ENCODE measurements around the gene IGF1R. TPM values are rescaled to one million over a fixed set of nuclear protein-coding genes. Genes with fewer than 3 reads are reported as not detected.

The IGF1R gene
- total RNA-seq, 1 experiment from 2014 or later, result 16.3 TPM

GRCh38 chr15:98703126-98703685 is 54.9 kb downstream of the IGF1R start:
- TF ChIP-seq, protein P1, sequence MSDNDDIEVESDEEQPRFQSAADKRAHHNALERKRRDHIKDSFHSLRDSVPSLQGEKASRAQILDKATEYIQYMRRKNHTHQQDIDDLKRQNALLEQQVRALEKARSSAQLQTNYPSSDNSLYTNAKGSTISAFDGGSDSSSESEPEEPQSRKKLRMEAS (IDR thresholded peaks at IDR 0.05), result no peak
- TF ChIP-seq, protein P2, sequence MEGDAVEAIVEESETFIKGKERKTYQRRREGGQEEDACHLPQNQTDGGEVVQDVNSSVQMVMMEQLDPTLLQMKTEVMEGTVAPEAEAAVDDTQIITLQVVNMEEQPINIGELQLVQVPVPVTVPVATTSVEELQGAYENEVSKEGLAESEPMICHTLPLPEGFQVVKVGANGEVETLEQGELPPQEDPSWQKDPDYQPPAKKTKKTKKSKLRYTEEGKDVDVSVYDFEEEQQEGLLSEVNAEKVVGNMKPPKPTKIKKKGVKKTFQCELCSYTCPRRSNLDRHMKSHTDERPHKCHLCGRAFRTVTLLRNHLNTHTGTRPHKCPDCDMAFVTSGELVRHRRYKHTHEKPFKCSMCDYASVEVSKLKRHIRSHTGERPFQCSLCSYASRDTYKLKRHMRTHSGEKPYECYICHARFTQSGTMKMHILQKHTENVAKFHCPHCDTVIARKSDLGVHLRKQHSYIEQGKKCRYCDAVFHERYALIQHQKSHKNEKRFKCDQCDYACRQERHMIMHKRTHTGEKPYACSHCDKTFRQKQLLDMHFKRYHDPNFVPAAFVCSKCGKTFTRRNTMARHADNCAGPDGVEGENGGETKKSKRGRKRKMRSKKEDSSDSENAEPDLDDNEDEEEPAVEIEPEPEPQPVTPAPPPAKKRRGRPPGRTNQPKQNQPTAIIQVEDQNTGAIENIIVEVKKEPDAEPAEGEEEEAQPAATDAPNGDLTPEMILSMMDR (IDR thresholded peaks at IDR 0.05 in 2 of 3, conservative IDR thresholded peaks at IDR 0.05 in 1 of 3; ENCODE audit: borderline replicate concordance in 1 of 3, insufficient read depth in 1 of 3, low read depth in 2 of 3, low read length in 2 of 3), result no peak
- TF ChIP-seq EGR1 (IDR thresholded peaks at IDR 0.05; ENCODE audit: low read depth) (no peak), SRF (IDR thresholded peaks at IDR 0.05; ENCODE audit: low read depth) (no peak), POLR2A (IDR thresholded peaks at IDR 0.05; ENCODE audit: borderline replicate concordance, extremely low read depth, insufficient read depth, insufficient read length) (no peak), SP1 (IDR thresholded peaks at IDR 0.05; ENCODE audit: low read depth) (no peak), ELF1 (IDR thresholded peaks at IDR 0.05; ENCODE audit: borderline replicate concordance, low read depth) (no peak), JUND (IDR thresholded peaks at IDR 0.05) (no peak), EZH2phosphoT487 (IDR thresholded peaks at IDR 0.05; ENCODE audit: borderline replicate concordance) (no peak), SIN3A (IDR thresholded peaks at IDR 0.05; ENCODE audit: low read depth) (no peak), CBX3 (IDR thresholded peaks at IDR 0.05; ENCODE audit: low read depth) (no peak), YY1 (IDR thresholded peaks at IDR 0.05; ENCODE audit: extremely low read depth, insufficient replicate concordance, low read depth, low read length) (no peak), ZNF274 (IDR thresholded peaks at IDR 0.05; ENCODE audit: low read depth, low read length) (no peak), FOSL1 (IDR thresholded peaks at IDR 0.05; ENCODE audit: low read depth) (no peak), CEBPB (IDR thresholded peaks at IDR 0.05; ENCODE audit: low read depth) (no peak)
- no peaks in the 10 kb centered on the region for H3K79me2 ChIP-seq (ENCODE audit: insufficient read depth, low read length)
- DNase-seq (ENCODE audit: low read depth, low spot score) (no peak), ATAC-seq (no peak)
- BruUV-seq (replicated peaks), result no TSS peak
- H3K36me3 ChIP-seq (ENCODE audit: control insufficient read depth in 1 of 2, insufficient read depth in 2 of 2, low read length in 2 of 2), result no peaks in the 10 kb centered on the region
- H3K27ac ChIP-seq (ENCODE audit: low read depth, low read length), result no peak overlapping the region
- no peaks in the 10 kb centered on the region for H3K9me2 ChIP-seq (ENCODE audit: insufficient read depth)
- RAD21 ChIA-PET (ENCODE audit: low non-redundant PET in 1 of 2, low total read pairs in 2 of 2, uncharacterized antibody in 2 of 2, unreplicated experiment in 2 of 2), result no interaction called here
- no peak overlapping the region for H3K4me3 ChIP-seq (replicated peaks in 1 of 2; ENCODE audit: low read depth in 1 of 2, low read length in 2 of 2)
- no peak overlapping the region for H3K4me2 ChIP-seq (ENCODE audit: low read length)
- H4K20me1 ChIP-seq (ENCODE audit: insufficient read depth), result no peaks in the 10 kb centered on the region
- H3K4me1 ChIP-seq (ENCODE audit: control insufficient read depth in 1 of 2, insufficient read depth in 2 of 2, low read length in 2 of 2), result no peaks in the 10 kb centered on the region
- H3K9me3 ChIP-seq (ENCODE audit: control insufficient read depth in 1 of 2, insufficient read depth in 1 of 2, low read depth in 1 of 2, low read length in 2 of 2), result no peaks in the 10 kb centered on the region
- CTCF ChIA-PET, result no interaction called here
- no peak overlapping the region for H3K9ac ChIP-seq (ENCODE audit: low read length)
- H2AFZ ChIP-seq (ENCODE audit: low read depth, low read length, poor library complexity, severe bottlenecking), result no peak overlapping the region
- no peaks in the 10 kb centered on the region for H3K27me3 ChIP-seq (ENCODE audit: insufficient read depth, low read length)
- intact Hi-C loops (cut with micrococcal nuclease), result no loop called here
- POLR2A ChIA-PET, result no interaction called here
